ENCODE results near the gene KDM2B.

The KDM2B gene

DNA sequence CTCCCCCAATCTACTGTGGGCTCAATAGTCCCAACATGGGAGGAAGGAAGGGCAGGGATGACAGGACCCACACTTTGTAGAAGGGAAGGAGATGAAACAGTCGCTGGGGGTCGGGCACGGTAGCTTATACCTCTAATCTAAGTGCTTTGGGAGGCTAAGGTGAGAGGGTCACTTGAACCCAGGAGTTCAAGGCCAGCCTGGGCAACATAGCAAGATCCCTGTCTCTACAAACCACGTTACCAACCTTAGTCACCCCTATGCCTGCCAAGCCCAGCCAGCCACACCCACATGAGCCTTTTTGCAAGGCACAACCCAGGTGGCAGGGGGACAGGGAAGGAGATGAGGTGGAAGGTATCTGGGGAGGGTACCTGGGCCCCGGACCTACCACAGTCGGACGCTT, 31.7 kb downstream of the KDM2B start:
- no peak for TF ChIP-seq CTCF (IDR thresholded peaks at IDR 0.05; ENCODE audit: unreplicated experiment in 3 of 3)
- no peaks in the 10 kb centered on the region for H3K9me3 Mint-ChIP-seq
- peaks cover 19% of the 10 kb centered on the region for H3K36me3 Mint-ChIP-seq (ENCODE audit: low read depth)
- no peak overlapping the region for H3K4me3 Mint-ChIP-seq
- no peak overlapping the region for H3K27ac Mint-ChIP-seq
- no peaks in the 10 kb centered on the region for H3K4me1 Mint-ChIP-seq
- no peaks in the 10 kb centered on the region for H3K27me3 Mint-ChIP-seq (ENCODE audit: low read depth)

- Mint-ChIP-seq H3K36me3 (ENCODE audit: low read depth) (peaks cover 27% of the 10 kb centered on the region), H3K27me3 (ENCODE audit: low read depth) (no peaks in the 10 kb centered on the region), H3K4me3 (no peak overlapping the region), H3K4me1 (no peaks in the 10 kb centered on the region), H3K27ac (no peak overlapping the region), H3K9me3 (no peaks in the 10 kb centered on the region)
- no peak for TF ChIP-seq CTCF (IDR thresholded peaks at IDR 0.05; ENCODE audit: unreplicated experiment in 3 of 3)
These were observed 35.3 kb downstream of the KDM2B start for GRCh38 chr12:121545480-121545879.

DNA sequence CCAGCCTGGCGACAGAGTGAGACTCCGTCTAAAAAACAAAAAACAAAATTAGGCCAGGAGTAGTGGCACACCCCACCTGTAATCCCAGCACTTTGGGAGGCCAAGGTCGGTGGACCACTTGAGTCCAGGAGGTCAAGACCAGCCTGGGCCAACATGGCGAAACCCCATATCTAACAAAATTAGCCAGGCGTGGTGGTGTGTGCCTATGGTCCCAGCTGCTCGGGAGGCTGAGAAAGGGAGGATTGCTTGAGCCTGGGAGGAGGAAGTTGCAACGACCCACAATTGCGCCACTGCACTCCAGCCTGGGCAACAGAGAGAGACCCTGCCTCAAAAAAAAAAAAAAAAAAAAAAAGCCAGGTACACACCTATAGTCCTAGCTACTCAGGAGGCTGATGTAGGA, 37.0 kb downstream of the KDM2B start:
- no peak for TF ChIP-seq CTCF (IDR thresholded peaks at IDR 0.05; ENCODE audit: unreplicated experiment in 3 of 3)
- Mint-ChIP-seq H3K27ac (no peak overlapping the region), H3K4me3 (no peak overlapping the region), H3K4me1 (no peaks in the 10 kb centered on the region), H3K27me3 (ENCODE audit: low read depth) (peaks cover 5% of the 10 kb centered on the region), H3K36me3 (ENCODE audit: low read depth) (peaks cover 23% of the 10 kb centered on the region), H3K9me3 (no peaks in the 10 kb centered on the region)

- H3K27me3 Mint-ChIP-seq (ENCODE audit: low read depth) = peaks cover 15% of the 10 kb centered on the region
- TF ChIP-seq CTCF (IDR thresholded peaks at IDR 0.05; ENCODE audit: unreplicated experiment in 3 of 3) = no peak
- H3K9me3 Mint-ChIP-seq = no peaks in the 10 kb centered on the region
- H3K4me1 Mint-ChIP-seq = peaks cover 23% of the 10 kb centered on the region
- peaks cover 8% of the 10 kb centered on the region for H3K36me3 Mint-ChIP-seq (ENCODE audit: low read depth)
- peak overlapping the region; percentile 9 to 56 (median 21) for H3K27ac Mint-ChIP-seq
- peak overlapping the region; percentile 43 to 70 (median 46) for H3K4me3 Mint-ChIP-seq
These were observed 40.9 kb downstream of the KDM2B start for GRCh38 chr12:121539908-121540307.

DNA sequence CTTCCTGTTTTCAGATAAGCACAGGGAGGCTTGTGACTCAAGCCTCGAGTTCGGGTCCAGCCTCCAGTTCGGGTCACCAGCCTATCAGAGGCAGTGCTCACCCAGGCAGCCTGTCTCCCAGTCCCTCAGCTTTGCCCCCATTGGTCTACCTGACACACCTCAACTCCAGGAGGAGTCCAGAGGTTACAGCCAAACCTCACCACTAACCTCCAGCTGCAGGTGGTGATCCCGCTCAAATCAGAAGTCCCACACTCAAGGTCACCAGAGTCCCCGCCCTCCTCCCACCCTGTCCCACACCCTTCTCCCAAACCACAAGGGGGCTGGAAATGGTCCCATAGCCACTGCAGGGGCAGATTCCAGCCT, 42.1 kb downstream of the KDM2B start:
- Mint-ChIP-seq H3K9me3 (no peaks in the 10 kb centered on the region), H3K36me3 (ENCODE audit: low read depth) (peaks cover 9% of the 10 kb centered on the region), H3K27me3 (ENCODE audit: low read depth) (peaks cover 17% of the 10 kb centered on the region), H3K4me1 (peaks cover 32% of the 10 kb centered on the region), H3K27ac (peak overlapping the region; percentile 95 to 97 (median 96)), H3K4me3 (peak overlapping the region; percentile 85 to 97 (median 90))
- no peak for TF ChIP-seq CTCF (IDR thresholded peaks at IDR 0.05; ENCODE audit: unreplicated experiment in 3 of 3)

DNA sequence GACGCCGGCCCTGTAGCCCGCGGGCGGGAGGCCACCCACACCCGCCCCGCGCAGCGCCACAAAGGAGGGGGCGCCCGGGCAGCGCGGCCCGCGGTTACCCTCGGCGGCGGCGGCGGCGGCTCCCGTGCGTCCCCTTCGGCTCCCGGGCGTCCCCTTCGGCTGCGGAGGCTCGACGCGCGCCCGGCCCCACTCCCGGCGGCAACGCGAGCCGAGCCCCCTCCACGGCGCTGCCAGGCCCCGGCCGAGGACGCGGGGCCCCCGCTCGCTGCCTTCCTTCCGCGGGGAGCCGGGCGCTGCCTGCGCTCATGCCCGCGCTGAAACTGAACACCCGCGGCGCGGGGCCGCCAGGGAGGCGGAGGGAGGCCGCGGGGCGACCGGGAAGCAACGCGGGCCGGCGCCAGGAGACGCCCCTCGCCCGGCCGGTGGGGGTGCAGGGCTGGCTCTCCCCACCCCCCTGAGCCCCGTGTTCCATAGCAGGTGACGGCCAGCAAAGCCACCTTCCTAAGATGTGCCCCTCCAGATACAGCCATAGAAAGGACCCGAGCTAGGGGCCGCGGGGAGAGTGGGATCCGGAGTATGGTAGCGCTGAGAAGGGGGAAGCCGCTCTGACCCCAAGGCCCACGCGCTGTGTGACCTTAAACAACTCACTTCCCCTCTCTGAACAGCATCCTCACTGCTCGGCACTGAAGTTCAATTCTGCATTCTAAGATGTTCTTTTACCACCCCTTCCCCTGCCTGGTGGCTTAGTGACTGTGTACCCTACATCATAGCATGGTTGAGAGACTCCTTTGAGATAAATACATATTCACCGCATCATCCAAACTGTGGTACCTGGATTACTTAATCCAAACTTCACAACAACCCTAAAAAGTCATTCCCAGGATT, 42.8 kb downstream of the KDM2B start:
- peak overlapping the region; percentile 85 to 97 (median 90) for H3K4me3 Mint-ChIP-seq
- peaks cover 15% of the 10 kb centered on the region for H3K36me3 Mint-ChIP-seq (ENCODE audit: low read depth)
- peaks cover 17% of the 10 kb centered on the region for H3K27me3 Mint-ChIP-seq (ENCODE audit: low read depth)
- peak overlapping the region; percentile 95 to 97 (median 96) for H3K27ac Mint-ChIP-seq
- no peak for TF ChIP-seq CTCF (IDR thresholded peaks at IDR 0.05; ENCODE audit: unreplicated experiment in 3 of 3)
- no peaks in the 10 kb centered on the region for H3K9me3 Mint-ChIP-seq
- H3K4me1 Mint-ChIP-seq = peaks cover 39% of the 10 kb centered on the region

All from nephron (organoid).